Mucosa of descending colon (tissue), 3 donors: ENCODE data around the gene ANKHD1. TPM values are rescaled to one million over a fixed set of nuclear protein-coding genes. Genes with fewer than 3 reads are reported as not detected.
A peak's percentile ranks its signal among the peaks of the same experiment; 100 is the strongest.

Experiments used
- ATAC-seq: fragments of 200-7000 bp; cut with Tn5 transposase; one replicate; pipeline ENCODE4 v1.9.1; 2020; ENCODE audit warnings: mild to moderate bottlenecking, moderate library complexity
- DNase-seq, 3 donors: peaks; one replicate each; pipeline ENCODE4 v3.0.0-alpha.2; 2020
- H3K36me3 ChIP-seq: fragments of 200-600 bp; one replicate; pipeline ENCODE4 v1.8.0; 2021; ENCODE audit warnings: low read depth, mild to moderate bottlenecking
- H3K4me1 ChIP-seq: fragments of 200-600 bp; one replicate; pipeline ENCODE4 v1.8.0; 2021; ENCODE audit warnings: low read depth, mild to moderate bottlenecking
- H3K4me3 ChIP-seq: fragments of 200-600 bp; one replicate; pipeline ENCODE4 v1.8.0; 2021; ENCODE audit warnings: mild to moderate bottlenecking
- H3K9me3 ChIP-seq: fragments of 200-600 bp; one replicate; pipeline ENCODE4 v1.8.0; 2021; ENCODE audit warnings: mild to moderate bottlenecking
- intact Hi-C, 2 donors: fragments of 100-400 bp; cut with DNase I in 1 of 2; cut with micrococcal nuclease in 1 of 2; formaldehyde crosslinking; loops; one replicate each; pipeline versions ENCODE4 v1.11.0 to v1.11.1; 2022; cut with DNase I, micrococcal nuclease
- total RNA-seq, 3 donors: library from RNA; stranded (reverse); fragmentation: NEBNext Ultra II Directional in 2 of 3; extraction: Animal tissue kit (Norgen Biotek cat#: 25700) in 2 of 3; gene quantifications; one replicate each; pipeline versions ENCODE4 v1.2.1 to v1.2.4, GENCODE V29; 2021 to 2023
- TF ChIP-seq, protein P1 (sequence below): fragments of 200-600 bp; IDR thresholded peaks from one replicate; pipeline ENCODE4 v1.8.0; 2022; ENCODE audit warnings: antibody characterized with exemption, mild to moderate bottlenecking
- donor health status: DM: no; HTN: no; CAD: no; lungs with moderate emphysema.
- donor health status: DM: no; HTN: no; CAD: no.
- donor health status: DM: no; HTN: yes; CAD: no.

The ANKHD1 gene
- total RNA-seq, 3 donors from 2014 or later, result 134 to 135 (median 134) TPM

- peak; percentile 98 to 99 (median 98) for DNase-seq
- TF ChIP-seq, protein P1, sequence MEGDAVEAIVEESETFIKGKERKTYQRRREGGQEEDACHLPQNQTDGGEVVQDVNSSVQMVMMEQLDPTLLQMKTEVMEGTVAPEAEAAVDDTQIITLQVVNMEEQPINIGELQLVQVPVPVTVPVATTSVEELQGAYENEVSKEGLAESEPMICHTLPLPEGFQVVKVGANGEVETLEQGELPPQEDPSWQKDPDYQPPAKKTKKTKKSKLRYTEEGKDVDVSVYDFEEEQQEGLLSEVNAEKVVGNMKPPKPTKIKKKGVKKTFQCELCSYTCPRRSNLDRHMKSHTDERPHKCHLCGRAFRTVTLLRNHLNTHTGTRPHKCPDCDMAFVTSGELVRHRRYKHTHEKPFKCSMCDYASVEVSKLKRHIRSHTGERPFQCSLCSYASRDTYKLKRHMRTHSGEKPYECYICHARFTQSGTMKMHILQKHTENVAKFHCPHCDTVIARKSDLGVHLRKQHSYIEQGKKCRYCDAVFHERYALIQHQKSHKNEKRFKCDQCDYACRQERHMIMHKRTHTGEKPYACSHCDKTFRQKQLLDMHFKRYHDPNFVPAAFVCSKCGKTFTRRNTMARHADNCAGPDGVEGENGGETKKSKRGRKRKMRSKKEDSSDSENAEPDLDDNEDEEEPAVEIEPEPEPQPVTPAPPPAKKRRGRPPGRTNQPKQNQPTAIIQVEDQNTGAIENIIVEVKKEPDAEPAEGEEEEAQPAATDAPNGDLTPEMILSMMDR, result peak; percentile 28
- H3K36me3 ChIP-seq, result no peaks in the 10 kb centered on the region
- peak; percentile 89 for ATAC-seq
- peak within 1 kb of the TSS; percentile 14 for H3K4me3 ChIP-seq
- intact Hi-C loops, result loop anchor here in 1 of 2 donors (10.0 kb wide), 2 partner anchors 87 to 183 kb away; partner anchors contain the start of genes CD14, SLC4A9 and TMCO6
- H3K4me1 ChIP-seq, result peaks cover 42% of the 10 kb centered on the region
- no peaks in the 10 kb centered on the region for H3K9me3 ChIP-seq
These were observed 146.1 kb downstream of the ANKHD1 start, which contains the start of gene EIF4EBP3 for GRCh38 chr5:140547508-140548299. Gene EIF4EBP3 (plus strand): TSS chr5:140547662. CDS start chr5:140547738, 76 bp downstream.

DNA sequence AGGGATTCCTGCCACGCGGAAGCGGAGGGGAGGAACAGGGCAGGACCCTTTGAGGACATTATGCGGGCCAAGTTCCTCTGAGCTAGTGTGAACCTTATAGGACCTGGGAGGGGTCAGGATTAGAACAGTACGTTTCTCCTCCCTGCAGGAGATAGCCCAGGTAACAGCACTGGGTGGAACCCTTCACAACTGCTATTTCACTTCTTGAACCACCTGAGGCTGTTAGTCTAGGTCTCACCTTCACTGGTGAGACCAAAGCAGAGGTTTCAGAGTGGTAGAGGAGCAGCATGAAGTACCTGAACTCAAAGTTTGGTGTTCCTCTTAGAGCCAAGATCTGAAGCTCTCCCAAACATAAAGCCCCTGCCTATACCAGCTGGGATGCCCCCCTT is 146.7 kb downstream of the ANKHD1 start:
- Histone ChIP-seq H3K4me3 (no peak overlapping the region), H3K36me3 (no peaks in the 10 kb centered on the region), H3K9me3 (no peaks in the 10 kb centered on the region), H3K4me1 (peaks cover 44% of the 10 kb centered on the region)
- DNase-seq (peak in 1 of 3 donors; percentile 80), ATAC-seq (peak; percentile 72)
- intact Hi-C loops, result loop anchor here in 1 of 2 donors (10.0 kb wide), 2 partner anchors 87 to 183 kb away; partner anchors contain the start of genes CD14, SLC4A9 and TMCO6
- TF ChIP-seq, protein P1, result no peak

- no peak overlapping the region for H3K4me3 ChIP-seq
These were observed 147.2 kb downstream of the ANKHD1 start for GRCh38 chr5:140548791-140549190.

GRCh38 chr5:140549237-140550144 is 147.9 kb downstream of the ANKHD1 start:
- peak in 2 of 3 donors; percentile 61 to 79 for DNase-seq
- H3K4me1 ChIP-seq, result peaks cover 44% of the 10 kb centered on the region
- H3K4me3 ChIP-seq, result no peak overlapping the region
- intact Hi-C loops, result loop anchor here in 1 of 2 donors (10.0 kb wide), 2 partner anchors 85 to 185 kb away; partner anchors contain the start of genes CD14, SLC4A9 and TMCO6
- TF ChIP-seq, protein P1, result no peak
- peak; percentile 14 for ATAC-seq
- no peaks in the 10 kb centered on the region for H3K9me3 ChIP-seq
- no peaks in the 10 kb centered on the region for H3K36me3 ChIP-seq

More at GRCh38 chr5:140548791-140549190, 147.2 kb downstream of the ANKHD1 start:
- intact Hi-C loops, result loop anchor here in 1 of 2 donors (10.0 kb wide), 2 partner anchors 86 to 184 kb away; partner anchors contain the start of genes CD14, SLC4A9 and TMCO6
- no peak for DNase-seq
- ATAC-seq, result no peak
- Histone ChIP-seq H3K4me1 (peaks cover 44% of the 10 kb centered on the region), H3K9me3 (no peaks in the 10 kb centered on the region), H3K36me3 (no peaks in the 10 kb centered on the region)
- TF ChIP-seq, protein P1, result no peak
